GM10266 (cell line): ENCODE measurements around the gene TMEM63C.

Source experiments
- DNase-seq: peaks from one replicate; pipeline ENCODE4 v3.0.0; 2012; ENCODE audit errors: extremely low spot score
- CTCF ChIP-seq: IDR thresholded peaks from 2 replicates; pipeline ENCODE4 v1.5.1; 2012; ENCODE audit warnings: mild to moderate bottlenecking, low read depth; ENCODE audit not compliant: control insufficient read depth, insufficient read depth; ENCODE audit errors: missing control alignments

Gene TMEM63C

GRCh38 chr14:77245820-77246219 is 64.2 kb downstream of the TMEM63C start:
- DNase-seq: no peak
- no peak for TF ChIP-seq CTCF

GRCh38 chr14:77246784-77247183 is 65.2 kb downstream of the TMEM63C start:
- no peak for TF ChIP-seq CTCF
- DNase-seq: no peak

GRCh38 chr14:77248666-77249065 is 67.1 kb downstream of the TMEM63C start:
- DNase-seq: no peak
- no peak for TF ChIP-seq CTCF

GRCh38 chr14:77249286-77249685 is 67.7 kb downstream of the TMEM63C start:
- no peak for DNase-seq
- no peak for TF ChIP-seq CTCF

- DNase-seq: no peak
- TF ChIP-seq CTCF: no peak
These were observed 69.3 kb downstream of the TMEM63C start for GRCh38 chr14:77250927-77251326.

- TF ChIP-seq CTCF: no peak
- DNase-seq: no peak
These were observed 70.3 kb downstream of the TMEM63C start for GRCh38 chr14:77251870-77252269.

- no peak for TF ChIP-seq CTCF
These were observed 72.0 kb downstream of the TMEM63C start for GRCh38 chr14:77253333-77254190.

More at GRCh38 chr14:77253333-77254190, 72.0 kb downstream of the TMEM63C start:
- DNase-seq: no peak
